Superior temporal gyrus (tissue), 1 donor: ENCODE data around the gene KLHL41.
"Not testable (repeated sequence)": the region's sequence is repeated elsewhere in the genome, so short reads cannot be mapped to it uniquely, and the experiment has no call there.

Experiments used
- DNase-seq: peaks from one replicate; pipeline ENCODE4 v3.0.0-alpha.2; 2016; ENCODE audit errors: extremely low spot score

KLHL41 gene

DNA sequence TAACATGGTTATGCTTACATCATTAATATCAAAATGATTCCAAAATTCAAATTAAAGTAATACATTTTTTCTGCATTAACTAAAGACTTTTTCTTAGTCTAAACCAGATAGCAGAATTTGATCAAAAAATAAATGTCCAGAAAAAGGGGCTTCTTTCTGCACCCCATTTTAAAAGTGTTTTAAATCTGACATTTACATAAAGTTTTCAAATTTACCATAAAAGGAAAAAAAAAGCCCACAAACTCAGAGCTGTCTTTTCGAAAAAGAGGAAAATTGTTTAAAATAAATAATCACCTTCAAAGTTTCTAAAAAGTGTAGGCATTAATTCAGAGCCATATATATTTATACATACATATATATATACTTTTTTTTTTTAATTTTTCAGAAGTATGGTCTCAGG is 62.7 kb downstream of the KLHL41 start:
- DNase-seq: no peak

DNA sequence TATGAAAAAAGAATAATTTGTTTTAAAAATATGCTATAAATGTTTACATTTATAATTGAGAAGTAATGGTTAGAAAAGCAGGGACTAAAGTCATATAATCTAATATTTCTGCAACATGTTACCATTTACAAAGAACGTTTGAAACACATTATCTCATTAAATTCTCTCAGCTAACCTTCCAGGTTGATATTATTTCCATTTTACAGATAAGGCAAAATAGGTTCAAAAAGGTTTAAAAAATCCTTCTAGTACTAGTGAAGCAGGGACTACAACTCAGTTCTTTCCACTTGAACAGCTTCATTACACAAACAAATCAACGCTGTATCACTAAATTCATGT is 63.3 kb downstream of the KLHL41 start:
- no peak for DNase-seq

DNA sequence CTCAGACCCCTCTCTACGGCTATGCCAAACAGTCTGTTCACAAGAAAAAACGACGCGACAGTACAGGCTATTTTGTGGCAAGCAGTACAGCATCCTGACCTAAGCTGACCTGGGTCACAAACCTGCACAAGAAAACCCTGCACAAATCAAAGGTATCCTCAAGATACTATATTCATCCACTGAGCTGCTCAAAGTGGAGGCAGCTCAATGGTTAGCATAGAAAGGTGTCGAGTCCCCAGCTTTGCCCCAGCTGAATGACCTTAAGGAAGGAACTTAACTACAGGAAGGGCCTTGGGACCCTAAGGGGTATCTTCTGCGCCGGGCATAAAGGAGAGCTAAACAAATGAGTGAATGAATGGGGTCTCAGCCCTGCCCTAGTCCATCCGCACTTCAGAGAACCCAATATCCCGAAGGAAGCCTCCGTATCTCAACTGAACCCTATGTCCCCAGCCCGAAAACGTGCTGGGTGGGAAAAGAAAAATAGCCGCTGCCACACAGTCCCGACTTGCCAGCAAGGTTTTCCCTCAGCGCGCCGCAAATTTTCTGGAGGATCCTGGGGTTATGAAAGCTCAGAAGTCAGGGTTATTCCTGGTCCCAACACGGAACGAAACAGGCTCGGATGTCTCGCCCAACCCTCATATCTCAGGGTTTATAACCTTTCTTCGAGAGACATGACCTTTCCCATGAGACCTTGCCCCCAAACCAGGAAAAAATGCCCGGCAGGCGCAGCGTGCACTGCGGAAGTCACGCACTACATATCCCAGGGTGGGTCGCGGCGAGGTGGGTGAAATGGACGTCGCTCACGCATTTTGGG is 63.9 kb downstream of the KLHL41 start, which contains the start of gene FASTKD1:
TSS of gene FASTKD1 (minus strand) at position 706 of the 814 bp plus-strand sequence. CDS start 1,836 bp downstream, outside the sequence.
- DNase-seq: peak; percentile 96

DNA sequence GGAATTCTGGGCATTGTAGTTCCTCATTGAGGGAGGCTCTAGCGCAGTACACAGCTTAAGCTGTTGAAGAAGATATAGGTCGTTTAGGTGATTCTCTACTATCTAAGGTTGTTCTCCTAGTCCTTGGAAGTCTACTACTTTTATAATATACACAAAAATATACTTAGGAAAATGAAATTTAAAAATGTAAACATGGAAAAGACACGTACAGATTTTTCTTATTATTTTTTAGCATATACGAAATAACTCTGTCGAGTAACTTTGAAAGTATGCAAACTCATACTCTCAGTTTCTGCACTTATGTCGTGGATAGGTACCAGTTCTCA is 64.4 kb downstream of the KLHL41 start:
- DNase-seq: no peak

DNA sequence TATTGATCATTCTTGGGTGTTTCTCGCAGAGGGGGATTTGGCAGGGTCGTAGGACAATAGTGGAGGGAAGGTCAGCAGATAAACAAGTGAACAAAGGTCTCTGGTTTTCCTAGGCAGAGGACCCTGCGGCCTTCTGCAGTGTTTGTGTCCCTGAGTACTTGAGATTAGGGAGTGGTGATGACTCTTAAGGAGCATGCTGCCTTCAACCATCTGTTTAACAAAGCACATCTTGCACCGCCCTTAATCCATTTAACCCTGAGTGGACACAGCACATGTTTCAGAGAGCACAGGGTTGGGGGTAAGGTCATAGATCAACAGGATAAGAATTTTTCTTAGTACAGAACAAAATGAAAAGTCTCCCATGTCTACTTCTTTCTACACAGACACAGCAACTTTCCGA is 65.0 kb downstream of the KLHL41 start:
- not testable (repeated sequence) for DNase-seq

DNA sequence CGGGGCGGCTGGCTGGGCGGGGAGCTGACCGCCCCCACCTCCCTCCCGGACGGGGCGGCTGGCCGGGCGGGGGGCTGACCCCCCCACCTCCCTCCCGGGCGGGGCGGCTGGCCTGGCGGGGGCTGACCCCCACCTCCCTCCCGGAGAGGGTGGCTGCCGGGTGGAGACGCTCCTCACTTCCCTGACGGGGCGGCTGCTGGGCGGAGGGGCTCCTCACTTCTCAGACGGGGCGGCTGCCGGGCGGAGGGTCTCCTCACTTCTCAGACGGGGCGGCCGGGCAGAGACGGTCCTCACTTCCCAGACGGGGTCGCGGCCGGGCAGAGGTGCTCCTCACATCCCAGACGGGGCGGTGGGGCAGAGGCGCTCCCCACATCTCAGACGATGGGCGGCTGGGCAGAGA is 65.8 kb downstream of the KLHL41 start:
- DNase-seq: not testable (repeated sequence)
